Subcutaneous adipose tissue (tissue), 4 donors: Measurements from ENCODE around the gene MYO7B. TPM values are rescaled to one million over a fixed set of nuclear protein-coding genes. Genes with fewer than 3 reads are reported as not detected.

Experiments
- CTCF ChIP-seq: fragments of 450-650 bp; IDR thresholded peaks from one replicate; pipeline ENCODE4 v1.5.1; 2016; ENCODE audit warnings: low read depth, mild to moderate bottlenecking, control low read depth, antibody characterized with exemption, moderate library complexity
- total RNA-seq, 4 donors: library from RNA; depleted of rRNA; stranded (reverse); fragments of >200 nt; gene quantifications; one replicate each; pipeline ENCODE4 v1.1.0, GENCODE V29; 2016

Gene MYO7B
- total RNA-seq, 4 donors from 2014 or later = 0.49 to 0.57 (median 0.51) TPM; not detected in 1

GRCh38 chr2:127593228-127594115, 58.0 kb downstream of the MYO7B start:
- TF ChIP-seq CTCF = no peak

DNA sequence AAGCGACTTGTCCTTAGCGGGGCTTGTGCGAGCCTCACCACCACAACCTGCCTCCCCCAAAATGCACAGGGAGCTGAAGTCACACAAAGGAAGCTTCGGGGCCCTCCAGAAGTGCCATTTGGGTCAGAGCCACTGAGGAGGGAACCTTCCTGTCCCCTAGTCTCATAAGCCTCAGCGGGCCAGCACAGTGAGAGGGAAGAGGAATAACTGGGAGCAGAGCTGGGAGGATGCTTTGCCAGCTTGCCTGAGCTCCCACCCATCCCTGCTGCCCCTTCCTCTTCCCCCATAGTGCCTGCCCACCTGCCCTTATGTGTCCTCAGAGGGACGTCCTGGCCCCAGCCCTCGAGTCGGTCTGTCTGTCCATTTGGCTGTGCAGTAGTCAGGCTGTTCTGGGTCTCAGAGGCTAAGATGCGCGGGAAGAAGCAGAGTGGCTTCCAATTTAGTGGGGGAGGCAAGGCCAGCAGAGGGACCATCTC, 58.7 kb downstream of the MYO7B start:
- TF ChIP-seq CTCF = no peak

GRCh38 chr2:127596311-127597045, 61.0 kb downstream of the MYO7B start:
- TF ChIP-seq CTCF = no peak

GRCh38 chr2:127597046-127597983, 61.8 kb downstream of the MYO7B start:
- no peak for TF ChIP-seq CTCF

DNA sequence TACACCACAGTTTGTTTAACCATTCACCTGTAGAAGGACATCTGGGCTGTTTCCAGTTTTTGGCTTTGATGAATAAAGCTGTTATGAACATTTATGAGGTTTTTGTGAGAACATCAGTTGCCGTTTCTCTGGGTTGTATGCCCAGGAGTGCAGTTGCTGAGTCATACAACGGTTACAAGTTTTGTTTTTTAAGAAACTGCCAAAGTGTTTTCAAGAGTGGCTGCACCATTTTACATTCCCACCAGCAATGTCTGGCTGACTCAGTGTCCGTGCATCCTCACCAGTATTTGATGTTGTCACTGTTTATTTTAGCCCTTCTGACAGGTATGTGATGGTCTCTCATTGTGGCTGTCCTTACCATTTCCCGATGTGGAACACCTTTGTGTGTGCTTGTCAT, 62.5 kb downstream of the MYO7B start:
- no peak for TF ChIP-seq CTCF

DNA sequence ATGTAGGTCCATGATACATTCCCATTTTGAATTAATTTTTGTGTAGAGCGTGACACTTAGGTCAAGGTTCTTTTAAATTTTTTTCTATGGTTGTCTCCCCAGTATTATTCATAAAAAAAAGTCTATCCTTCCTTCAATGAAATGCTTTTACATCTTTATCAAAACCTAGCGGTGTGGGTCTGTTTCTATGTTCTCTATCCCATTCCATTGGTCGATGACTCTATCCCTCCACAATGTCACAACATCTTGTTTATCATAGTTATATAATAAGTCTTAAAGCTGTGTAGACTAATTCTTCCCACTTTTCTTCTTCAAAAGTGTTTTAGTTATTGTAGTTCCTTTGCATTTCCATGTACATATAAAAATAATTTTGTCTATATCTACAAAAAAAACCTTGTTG, 63.2 kb downstream of the MYO7B start:
- TF ChIP-seq CTCF = no peak
